ENCODE measurements around the gene SURF6.
"Not testable (repeated sequence)": the region's sequence is repeated elsewhere in the genome, so short reads cannot be mapped to it uniquely, and the experiment has no call there.

Gene SURF6

GRCh38 chr9:133290751-133291302 lies 45.2 kb downstream of the SURF6 start:
- no peak for DNase-seq (ENCODE audit: low read depth in 2 of 2)

GRCh38 chr9:133286523-133286922 lies 49.5 kb downstream of the SURF6 start:
- DNase-seq (ENCODE audit: low read depth in 2 of 2), result no peak

- no peak for DNase-seq (ENCODE audit: low read depth in 2 of 2)
Observed at GRCh38 chr9:133285252-133285775, 50.7 kb downstream of the SURF6 start.

GRCh38 chr9:133284362-133284761 lies 51.6 kb downstream of the SURF6 start:
- no peak for DNase-seq (ENCODE audit: low read depth in 2 of 2)

GRCh38 chr9:133283255-133284032 lies 52.5 kb downstream of the SURF6 start:
- not testable (repeated sequence) for DNase-seq (ENCODE audit: low read depth in 2 of 2)

- DNase-seq (ENCODE audit: low read depth in 2 of 2), result no peak
Observed at GRCh38 chr9:133282464-133283238, 53.3 kb downstream of the SURF6 start.

- DNase-seq (ENCODE audit: low read depth in 2 of 2), result no peak
Observed at GRCh38 chr9:133280392-133280791, 55.6 kb downstream of the SURF6 start.
